Measurements from ENCODE around the gene RPS21. TPM values are rescaled to one million over a fixed set of nuclear protein-coding genes. Genes with fewer than 3 reads are reported as not detected.
"Not testable (repeated sequence)": the region's sequence is repeated elsewhere in the genome, so short reads cannot be mapped to it uniquely, and the experiment has no call there.

The RPS21 gene
- total RNA-seq, 1 donor from 2014 or later, result 2,085 TPM

GRCh38 chr20:62370807-62371587, 15.9 kb upstream of the RPS21 start:
- H3K4me1 Mint-ChIP-seq (ENCODE audit: low read depth), result peaks cover 4% of the 10 kb centered on the region
- H3K27me3 Mint-ChIP-seq (ENCODE audit: low read depth), result peaks cover 19% of the 10 kb centered on the region
- intact Hi-C loops (cut with micrococcal nuclease), result no loop called here
- no peaks in the 10 kb centered on the region for H3K36me3 Mint-ChIP-seq (ENCODE audit: low read depth)
- no peak for DNase-seq (ENCODE audit: low spot score)
- H3K9me3 Mint-ChIP-seq, result no peaks in the 10 kb centered on the region
- no peak overlapping the region for H3K4me3 Mint-ChIP-seq (ENCODE audit: low read depth)
- H3K27ac Mint-ChIP-seq, result no peak overlapping the region

GRCh38 chr20:62371588-62372041, 15.3 kb upstream of the RPS21 start:
- Mint-ChIP-seq H3K27me3 (ENCODE audit: low read depth) (peaks cover 18% of the 10 kb centered on the region), H3K4me3 (ENCODE audit: low read depth) (no peak overlapping the region), H3K36me3 (ENCODE audit: low read depth) (no peaks in the 10 kb centered on the region), H3K9me3 (no peaks in the 10 kb centered on the region), H3K27ac (no peak overlapping the region), H3K4me1 (ENCODE audit: low read depth) (peaks cover 4% of the 10 kb centered on the region)
- intact Hi-C loops (cut with micrococcal nuclease), result no loop called here
- no peak for DNase-seq (ENCODE audit: low spot score)

DNA sequence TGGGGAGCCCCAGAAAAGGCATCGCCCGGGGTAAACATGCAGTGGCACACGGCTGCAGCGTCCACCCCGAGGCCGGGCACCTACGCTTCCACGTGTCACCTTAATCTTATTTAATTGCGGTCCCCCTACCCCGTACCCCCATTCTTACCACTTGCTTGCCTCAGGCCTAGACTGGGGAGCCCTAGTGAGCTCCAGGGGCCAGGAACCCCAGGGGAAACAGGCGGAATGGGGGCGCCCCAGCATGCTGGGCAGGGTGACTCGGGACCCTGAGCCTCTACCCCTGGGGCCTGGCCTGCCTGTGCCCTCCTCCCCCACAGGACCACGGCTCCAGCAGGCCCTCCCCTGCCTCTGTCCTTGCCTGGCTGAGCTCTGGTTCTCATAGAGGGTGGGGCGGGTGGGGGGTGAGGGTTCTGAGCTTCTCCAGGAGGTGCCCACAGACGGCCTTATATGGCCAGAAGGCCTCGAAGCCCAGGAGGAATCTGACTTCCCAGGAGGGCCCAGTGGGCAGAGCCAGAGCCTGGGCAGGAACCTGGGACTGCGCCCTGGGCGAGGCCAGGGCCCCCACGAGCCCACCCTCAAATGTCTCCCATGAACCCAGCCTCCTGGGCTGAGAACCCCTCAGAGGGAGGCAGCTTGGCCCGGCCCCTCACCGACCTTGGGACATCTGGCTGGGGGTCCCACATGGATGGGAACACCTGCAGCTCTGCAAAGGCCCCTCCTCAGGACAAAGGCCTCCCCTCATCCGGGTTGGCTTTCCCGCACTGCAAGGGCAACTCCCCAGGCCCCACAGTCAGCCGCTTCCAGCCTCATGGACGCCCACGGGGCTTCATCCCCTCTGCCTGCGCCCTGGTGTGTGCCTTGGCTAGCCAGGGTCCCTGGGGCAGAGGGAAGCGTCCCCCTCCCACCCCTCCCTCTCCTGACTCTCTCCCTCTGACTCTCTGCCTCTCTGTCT, 14.6 kb upstream of the RPS21 start:
- Mint-ChIP-seq H3K27me3 (ENCODE audit: low read depth) (peaks cover 18% of the 10 kb centered on the region), H3K4me1 (ENCODE audit: low read depth) (peaks cover 4% of the 10 kb centered on the region), H3K9me3 (no peaks in the 10 kb centered on the region), H3K4me3 (ENCODE audit: low read depth) (no peak overlapping the region), H3K27ac (no peak overlapping the region), H3K36me3 (ENCODE audit: low read depth) (no peaks in the 10 kb centered on the region)
- intact Hi-C loops (cut with micrococcal nuclease), result no loop called here
- DNase-seq (ENCODE audit: low spot score), result no peak

DNA sequence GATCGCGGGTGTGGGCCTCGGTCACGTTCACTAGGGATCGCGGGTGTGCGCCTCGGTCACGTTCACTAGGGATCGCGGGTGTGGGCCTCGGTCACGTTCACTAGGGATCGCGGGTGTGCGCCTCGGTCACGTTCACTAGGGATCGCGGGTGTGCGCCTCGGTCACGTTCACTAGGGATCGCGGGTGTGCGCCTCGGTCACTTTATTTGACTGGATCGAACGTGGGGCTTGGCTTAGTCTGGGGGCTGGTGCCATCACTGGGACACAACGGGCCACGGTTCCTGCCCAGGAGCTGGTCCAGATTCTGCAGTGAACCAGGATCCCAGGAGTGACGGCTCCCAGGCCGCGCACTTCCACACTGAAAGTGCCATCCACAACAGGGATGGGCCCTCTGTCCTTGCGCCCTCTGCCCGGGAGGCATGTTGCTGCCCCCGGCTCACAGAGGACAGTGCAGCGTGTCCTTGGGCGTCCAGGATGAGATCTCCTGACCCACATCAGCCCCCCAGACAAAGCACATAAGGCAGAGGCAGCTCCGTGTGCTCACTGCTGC, 13.2 kb upstream of the RPS21 start:
- H3K36me3 Mint-ChIP-seq (ENCODE audit: low read depth); DNase-seq (ENCODE audit: low spot score); H3K4me1 Mint-ChIP-seq (ENCODE audit: low read depth); intact Hi-C loops (cut with micrococcal nuclease); H3K27ac Mint-ChIP-seq; H3K9me3 Mint-ChIP-seq; H3K4me3 Mint-ChIP-seq (ENCODE audit: low read depth): not testable (repeated sequence)
- H3K27me3 Mint-ChIP-seq (ENCODE audit: low read depth), result peaks cover 11% of the 10 kb centered on the region

DNA sequence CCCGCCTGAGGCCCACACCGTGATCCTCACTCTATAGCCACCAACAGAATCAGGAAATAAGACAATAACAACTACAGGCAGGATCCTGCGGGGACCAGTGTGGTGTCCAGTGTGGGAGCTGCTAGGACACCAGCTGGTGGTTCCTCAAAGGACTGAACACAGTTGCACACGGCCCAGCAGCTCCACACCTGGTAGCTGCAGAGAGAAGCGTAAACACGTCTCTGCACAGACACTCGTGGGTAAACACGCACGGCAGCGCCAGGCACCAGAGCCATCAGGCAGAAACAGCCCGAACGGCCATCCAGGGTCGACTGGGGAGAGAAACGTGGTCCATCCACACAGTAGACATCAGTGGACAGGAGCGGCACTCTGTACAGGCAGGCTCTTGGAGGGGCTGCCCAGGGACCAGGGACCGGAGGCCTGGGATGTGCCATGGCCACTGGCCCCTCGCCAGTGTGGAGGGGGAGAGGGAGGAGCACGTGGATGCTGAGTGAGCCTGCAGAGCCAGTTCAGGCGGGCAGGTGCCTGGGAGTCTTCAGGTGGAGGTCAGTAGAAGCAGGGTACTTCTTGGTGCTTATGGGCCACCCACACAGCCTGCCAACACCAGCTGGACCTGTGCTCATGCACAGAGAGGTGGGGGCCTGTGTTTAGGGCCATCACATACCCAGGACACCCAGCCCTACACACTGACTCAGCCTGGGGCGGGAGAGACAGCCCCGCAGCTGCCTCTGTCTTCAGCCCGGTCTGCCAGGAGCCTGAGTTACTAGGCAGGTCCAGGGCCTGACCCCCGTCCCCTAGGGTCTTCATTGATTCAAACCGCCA, 12.4 kb upstream of the RPS21 start:
- H3K4me1 Mint-ChIP-seq (ENCODE audit: low read depth), result peaks cover 1% of the 10 kb centered on the region
- intact Hi-C loops (cut with micrococcal nuclease), result no loop called here
- no peak overlapping the region for H3K27ac Mint-ChIP-seq
- no peak for DNase-seq (ENCODE audit: low spot score)
- H3K9me3 Mint-ChIP-seq, result no peaks in the 10 kb centered on the region
- H3K27me3 Mint-ChIP-seq (ENCODE audit: low read depth), result peaks cover 4% of the 10 kb centered on the region
- no peak overlapping the region for H3K4me3 Mint-ChIP-seq (ENCODE audit: low read depth)
- no peaks in the 10 kb centered on the region for H3K36me3 Mint-ChIP-seq (ENCODE audit: low read depth)

GRCh38 chr20:62376112-62377063, 10.5 kb upstream of the RPS21 start:
- H3K27me3 Mint-ChIP-seq (ENCODE audit: low read depth), result peaks cover 4% of the 10 kb centered on the region
- no peak overlapping the region for H3K4me3 Mint-ChIP-seq (ENCODE audit: low read depth)
- no peaks in the 10 kb centered on the region for H3K36me3 Mint-ChIP-seq (ENCODE audit: low read depth)
- H3K4me1 Mint-ChIP-seq (ENCODE audit: low read depth), result peaks cover 3% of the 10 kb centered on the region
- DNase-seq (ENCODE audit: low spot score), result no peak
- H3K27ac Mint-ChIP-seq, result no peak overlapping the region
- H3K9me3 Mint-ChIP-seq, result no peaks in the 10 kb centered on the region
- intact Hi-C loops (cut with micrococcal nuclease), result no loop called here

DNA sequence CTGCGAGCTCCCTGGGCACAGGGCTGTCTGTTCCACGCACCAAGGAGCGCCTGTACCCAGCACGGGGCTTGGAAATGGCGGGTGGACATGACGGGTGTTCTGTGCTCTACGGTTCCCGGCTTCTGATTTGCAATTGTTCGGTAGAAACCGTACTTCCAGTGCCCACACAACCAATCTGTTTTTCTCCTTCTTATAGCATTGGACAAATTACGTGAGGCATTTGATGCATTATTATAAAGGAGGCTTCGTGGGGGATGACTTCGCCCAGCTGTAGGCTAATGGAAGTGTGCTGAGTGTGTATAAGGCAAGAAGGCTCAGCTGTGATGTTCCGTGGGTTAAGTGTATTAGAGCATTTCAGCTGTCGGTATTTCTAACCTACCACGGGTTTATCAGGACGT, 9.8 kb upstream of the RPS21 start:
- Mint-ChIP-seq H3K4me1 (ENCODE audit: low read depth) (peaks cover 3% of the 10 kb centered on the region), H3K27me3 (ENCODE audit: low read depth) (peaks cover 4% of the 10 kb centered on the region), H3K36me3 (ENCODE audit: low read depth) (peaks cover 5% of the 10 kb centered on the region), H3K9me3 (peaks cover 4% of the 10 kb centered on the region), H3K4me3 (ENCODE audit: low read depth) (no peak overlapping the region), H3K27ac (no peak overlapping the region)
- no peak for DNase-seq (ENCODE audit: low spot score)
- intact Hi-C loops (cut with micrococcal nuclease), result no loop called here

DNA sequence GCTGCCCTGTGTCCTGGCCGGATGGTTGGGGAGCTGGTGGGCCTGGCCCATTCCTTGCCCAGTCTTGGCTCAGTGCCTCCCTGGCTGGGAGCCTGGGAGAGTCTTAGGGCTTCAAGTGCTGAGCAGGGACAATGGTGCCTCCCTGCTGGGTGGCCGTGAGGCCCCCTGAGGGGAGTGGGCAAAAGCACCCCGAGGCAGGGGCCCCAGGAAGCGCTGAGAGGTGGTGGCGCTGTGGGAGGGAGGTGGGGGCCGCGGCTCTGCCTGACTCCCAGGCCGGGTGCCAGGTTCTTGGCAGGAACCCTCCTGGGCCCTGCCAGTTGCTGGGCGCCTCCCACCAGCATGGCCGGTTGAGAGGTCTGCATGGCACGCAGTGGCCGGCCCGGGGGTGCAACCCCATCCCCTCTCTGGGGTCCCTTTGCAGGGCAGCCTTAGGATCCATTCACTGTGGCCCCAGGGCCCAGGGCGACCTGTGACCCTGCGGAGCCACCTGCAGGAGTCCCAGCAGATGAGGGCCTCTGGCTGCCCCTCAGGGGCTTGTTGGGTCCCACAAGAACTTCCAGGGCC, 9.2 kb upstream of the RPS21 start:
- DNase-seq (ENCODE audit: low spot score), result no peak
- peaks cover 4% of the 10 kb centered on the region for H3K27me3 Mint-ChIP-seq (ENCODE audit: low read depth)
- H3K27ac Mint-ChIP-seq, result no peak overlapping the region
- H3K4me1 Mint-ChIP-seq (ENCODE audit: low read depth), result peaks cover 5% of the 10 kb centered on the region
- intact Hi-C loops (cut with micrococcal nuclease), result no loop called here
- H3K36me3 Mint-ChIP-seq (ENCODE audit: low read depth), result peaks cover 9% of the 10 kb centered on the region
- no peak overlapping the region for H3K4me3 Mint-ChIP-seq (ENCODE audit: low read depth)
- H3K9me3 Mint-ChIP-seq, result peaks cover 5% of the 10 kb centered on the region

GRCh38 chr20:62378215-62378614, 8.7 kb upstream of the RPS21 start:
- no peak overlapping the region for H3K4me3 Mint-ChIP-seq (ENCODE audit: low read depth)
- peaks cover 5% of the 10 kb centered on the region for H3K9me3 Mint-ChIP-seq
- intact Hi-C loops (cut with micrococcal nuclease), result no loop called here
- H3K36me3 Mint-ChIP-seq (ENCODE audit: low read depth), result peaks cover 12% of the 10 kb centered on the region
- no peak overlapping the region for H3K27ac Mint-ChIP-seq
- DNase-seq (ENCODE audit: low spot score), result no peak
- H3K4me1 Mint-ChIP-seq (ENCODE audit: low read depth), result peaks cover 8% of the 10 kb centered on the region
- H3K27me3 Mint-ChIP-seq (ENCODE audit: low read depth), result no peaks in the 10 kb centered on the region

- Mint-ChIP-seq H3K27me3 (ENCODE audit: low read depth) (no peaks in the 10 kb centered on the region), H3K9me3 (peaks cover 5% of the 10 kb centered on the region), H3K4me3 (ENCODE audit: low read depth) (no peak overlapping the region), H3K4me1 (ENCODE audit: low read depth) (peaks cover 21% of the 10 kb centered on the region), H3K27ac (no peak overlapping the region), H3K36me3 (ENCODE audit: low read depth) (peaks cover 27% of the 10 kb centered on the region)
- no peak for DNase-seq (ENCODE audit: low spot score)
- intact Hi-C loops (cut with micrococcal nuclease), result no loop called here
Observed at GRCh38 chr20:62381202-62381797, 5.6 kb upstream of the RPS21 start.

GRCh38 chr20:62381842-62382241, 5.1 kb upstream of the RPS21 start:
- peaks cover 21% of the 10 kb centered on the region for H3K4me1 Mint-ChIP-seq (ENCODE audit: low read depth)
- no peak for DNase-seq (ENCODE audit: low spot score)
- no peaks in the 10 kb centered on the region for H3K27me3 Mint-ChIP-seq (ENCODE audit: low read depth)
- H3K27ac Mint-ChIP-seq, result no peak overlapping the region
- H3K4me3 Mint-ChIP-seq (ENCODE audit: low read depth), result no peak overlapping the region
- H3K36me3 Mint-ChIP-seq (ENCODE audit: low read depth), result peaks cover 28% of the 10 kb centered on the region
- intact Hi-C loops (cut with micrococcal nuclease), result loop anchor here (1.0 kb wide), 1 partner anchor 80 kb away; the partner anchor contains the start of gene ADRM1
- peaks cover 5% of the 10 kb centered on the region for H3K9me3 Mint-ChIP-seq

Measured in activated T-helper 2 cell treated with anti-CD3 and anti-CD28 coated beads, Interferon-gamma antibody, Interleukin-2, Interleukin-4, amounts not matched to agents 10 μg/mL and 5 μg/mL and 100 μg/mL, durations not matched to agents 14 hours and 24 hours and 36 hours (primary cell).